ENCODE data around the gene PTDSS2.
"Not testable (repeated sequence)": the region's sequence is repeated elsewhere in the genome, so short reads cannot be mapped to it uniquely, and the experiment has no call there.

PTDSS2 gene

DNA sequence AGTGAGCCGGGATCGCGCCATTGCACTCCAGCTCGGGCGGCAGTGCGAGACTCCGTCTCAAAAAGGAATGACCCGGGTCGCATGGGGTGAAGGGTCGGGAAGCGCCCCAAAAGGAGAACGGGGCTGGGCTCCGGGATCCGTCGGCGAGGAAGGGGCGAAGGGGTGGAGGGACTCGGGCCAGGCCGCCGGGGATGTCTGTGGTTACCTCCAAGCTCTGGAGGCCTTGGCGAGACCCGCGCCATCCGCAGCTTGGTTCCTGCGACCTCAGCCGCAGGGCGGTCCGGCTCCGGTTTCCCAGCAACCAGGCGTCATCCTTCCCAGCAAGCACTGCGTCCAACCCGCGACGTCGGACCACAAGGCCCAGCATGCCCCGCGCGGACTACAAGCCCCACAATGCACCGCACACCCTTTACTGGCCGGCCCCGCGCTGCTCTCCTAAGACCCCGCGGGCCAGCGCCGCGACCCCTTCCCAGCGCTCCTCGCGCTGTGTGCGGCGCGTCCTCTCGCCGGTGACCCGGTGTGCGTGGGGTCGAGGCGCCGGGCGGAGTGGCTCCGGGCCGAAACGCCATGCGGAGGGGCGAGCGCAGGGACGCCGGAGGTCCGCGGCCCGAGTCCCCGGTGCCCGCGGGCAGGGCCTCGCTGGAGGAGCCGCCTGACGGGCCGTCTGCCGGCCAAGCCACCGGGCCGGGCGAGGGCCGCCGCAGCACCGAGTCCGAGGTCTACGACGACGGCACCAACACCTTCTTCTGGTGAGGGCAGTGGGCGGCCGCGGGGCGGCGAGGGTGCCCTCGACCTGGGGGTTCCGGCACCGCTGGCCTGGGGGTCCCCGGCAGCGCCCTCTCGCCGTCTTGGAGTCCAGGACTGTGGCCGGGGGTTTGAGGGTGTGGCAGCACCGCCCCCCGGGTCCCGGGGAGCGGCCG is at the start of gene PTDSS2:
PTDSS2 (plus strand) TSS at position 391 of the 920 bp plus-strand sequence; CDS start at position 568, 177 bp downstream.
- peak; percentile 79 to 92 for DNase-seq (ENCODE audit: low read depth in 1 of 2, low spot score in 1 of 2)

DNA sequence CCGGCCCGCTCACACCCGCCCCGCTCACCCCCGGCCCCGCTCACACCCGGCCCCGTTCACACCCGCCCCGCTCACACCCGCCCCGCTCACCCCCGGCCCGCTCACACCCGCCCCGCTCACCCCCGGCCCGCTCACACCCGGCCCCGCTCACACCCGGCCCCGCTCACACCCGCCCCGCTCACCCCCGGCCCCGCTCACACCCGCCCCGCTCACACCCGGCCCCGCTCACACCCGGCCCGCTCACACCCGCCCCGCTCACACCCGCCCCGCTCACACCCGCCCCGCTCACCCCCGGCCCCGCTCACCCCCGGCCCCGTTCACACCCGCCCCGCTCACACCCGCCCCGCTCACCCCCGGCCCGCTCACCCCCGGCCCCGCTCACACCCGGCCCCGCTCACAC is 48.9 kb upstream of the PTDSS2 start:
- not testable (repeated sequence) for DNase-seq (ENCODE audit: low read depth in 1 of 2, low spot score in 1 of 2)

DNA sequence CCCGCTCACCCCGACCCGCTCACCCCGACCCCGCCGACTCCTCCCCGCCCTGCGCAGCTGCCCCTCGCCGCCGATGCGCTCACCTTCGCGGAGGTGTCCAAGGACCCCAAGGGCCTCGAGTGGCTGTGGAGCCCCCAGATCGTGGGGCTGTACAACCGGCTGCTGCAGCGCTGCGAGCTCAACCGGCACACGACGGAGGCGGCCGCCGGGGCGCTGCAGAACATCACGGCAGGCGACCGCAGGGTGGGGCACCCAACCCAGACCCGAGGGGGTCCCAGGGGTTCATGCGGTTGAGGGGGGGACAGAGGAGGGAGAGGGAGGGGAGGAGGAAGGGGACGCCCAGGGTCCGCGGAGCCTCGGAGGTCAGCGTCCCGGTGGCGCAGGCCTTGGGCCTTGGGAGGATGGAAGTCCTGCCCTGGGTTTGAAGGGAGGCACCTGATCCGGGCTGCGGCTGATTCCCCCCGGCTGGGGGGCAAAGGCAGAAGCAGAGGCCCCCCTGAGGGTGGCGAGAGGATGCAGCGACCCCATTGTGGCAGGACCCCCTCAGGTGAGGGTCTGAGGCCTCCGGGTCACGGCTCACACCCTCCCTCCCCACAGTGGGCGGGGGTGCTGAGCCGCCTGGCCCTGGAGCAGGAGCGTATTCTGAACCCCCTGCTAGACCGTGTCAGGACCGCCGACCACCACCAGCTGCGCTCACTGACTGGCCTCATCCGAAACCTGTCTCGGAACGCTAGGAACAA is 46.9 kb upstream of the PTDSS2 start:
- no peak for DNase-seq (ENCODE audit: low read depth in 1 of 2, low spot score in 1 of 2)

DNA sequence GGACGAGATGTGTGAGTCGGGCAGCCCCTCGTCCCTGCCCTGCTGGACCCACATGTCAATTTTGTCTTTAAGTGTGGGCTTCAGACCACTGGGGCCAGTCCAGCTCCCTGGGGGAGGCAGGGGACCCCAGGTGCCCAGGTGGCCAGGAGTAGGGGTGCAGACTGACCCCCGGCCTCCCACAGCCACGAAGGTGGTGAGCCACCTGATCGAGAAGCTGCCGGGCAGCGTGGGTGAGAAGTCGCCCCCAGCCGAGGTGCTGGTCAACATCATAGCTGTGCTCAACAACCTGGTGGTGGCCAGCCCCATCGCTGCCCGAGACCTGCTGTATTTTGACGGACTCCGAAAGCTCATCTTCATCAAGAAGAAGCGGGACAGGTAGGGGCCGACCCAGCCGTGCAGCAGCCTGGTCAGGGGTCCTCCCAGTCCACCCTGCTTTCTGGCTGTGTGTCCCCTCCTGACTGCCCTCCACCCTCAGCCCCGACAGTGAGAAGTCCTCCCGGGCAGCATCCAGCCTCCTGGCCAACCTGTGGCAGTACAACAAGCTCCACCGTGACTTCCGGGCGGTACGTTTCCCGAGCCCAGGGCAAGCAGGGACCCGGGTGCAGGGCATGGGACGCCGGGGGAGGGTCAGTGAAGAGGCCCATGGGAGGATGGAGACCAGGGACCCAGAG is 46.2 kb upstream of the PTDSS2 start:
- no peak for DNase-seq (ENCODE audit: low read depth in 1 of 2, low spot score in 1 of 2)

DNA sequence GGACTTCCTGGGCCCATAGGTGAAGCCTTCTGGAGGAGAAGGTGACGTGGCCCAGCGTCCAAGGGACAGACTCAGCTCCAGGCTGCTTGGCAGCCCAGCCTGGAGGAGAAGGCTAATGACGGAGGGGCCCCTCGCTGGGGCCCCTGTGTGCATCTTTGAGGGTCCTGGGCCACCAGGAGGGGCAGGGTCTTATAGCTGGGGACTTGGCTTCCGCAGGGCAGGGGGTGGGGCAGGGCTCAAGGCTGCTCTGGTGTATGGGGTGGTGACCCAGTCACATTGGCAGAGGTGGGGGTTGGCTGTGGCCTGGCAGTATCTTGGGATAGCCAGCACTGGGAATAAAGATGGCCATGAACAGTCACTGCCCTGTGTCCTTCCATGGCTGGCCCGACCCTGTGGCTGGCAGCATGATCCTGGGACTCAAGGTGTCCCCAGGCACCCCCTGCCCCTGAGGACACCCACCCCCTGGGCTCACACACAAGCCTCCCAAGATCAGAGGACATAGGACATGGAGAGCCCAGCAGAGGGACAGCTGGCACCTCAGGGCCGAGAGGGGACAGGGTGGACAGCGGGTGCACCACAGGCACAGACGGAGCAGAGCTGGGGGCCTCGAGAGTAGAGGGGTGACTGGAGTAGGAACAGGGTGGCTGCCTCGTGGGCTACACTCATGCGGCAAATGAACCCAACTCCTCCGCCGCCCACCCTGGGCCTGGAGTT is 45.4 kb upstream of the PTDSS2 start:
- no peak for DNase-seq (ENCODE audit: low read depth in 1 of 2, low spot score in 1 of 2)

DNA sequence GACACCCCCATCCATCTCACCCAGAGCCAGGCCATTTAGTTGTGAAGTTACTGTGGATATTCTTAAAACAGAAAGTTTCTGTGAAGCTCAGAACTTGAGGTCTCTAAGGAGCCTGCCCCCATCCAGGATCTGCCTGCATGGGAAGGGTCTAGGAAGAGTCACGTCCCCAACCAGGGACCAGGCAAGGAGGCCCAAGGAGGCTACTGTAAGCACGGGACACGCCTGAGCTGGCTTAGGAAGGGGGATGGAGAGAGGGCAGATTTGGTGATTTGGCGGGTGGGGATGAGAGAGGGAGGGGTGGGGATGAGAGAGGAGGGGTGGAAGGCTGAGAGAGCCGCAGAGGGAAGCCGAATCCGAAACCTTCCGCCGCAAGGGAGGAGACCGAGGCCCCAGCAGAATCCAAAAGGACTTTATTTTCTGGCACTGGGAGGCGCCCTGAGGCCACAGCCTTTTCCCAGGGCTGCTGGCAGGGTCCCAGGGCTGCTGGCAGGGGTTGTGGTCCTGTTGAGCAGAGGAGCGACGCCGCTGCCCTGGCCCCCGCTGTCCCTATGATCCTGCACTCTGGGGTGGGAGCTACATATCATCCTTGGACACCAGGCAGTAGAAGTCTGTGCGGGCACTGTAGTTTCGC is 44.6 kb upstream of the PTDSS2 start:
- DNase-seq (ENCODE audit: low read depth in 1 of 2, low spot score in 1 of 2), result no peak

DNA sequence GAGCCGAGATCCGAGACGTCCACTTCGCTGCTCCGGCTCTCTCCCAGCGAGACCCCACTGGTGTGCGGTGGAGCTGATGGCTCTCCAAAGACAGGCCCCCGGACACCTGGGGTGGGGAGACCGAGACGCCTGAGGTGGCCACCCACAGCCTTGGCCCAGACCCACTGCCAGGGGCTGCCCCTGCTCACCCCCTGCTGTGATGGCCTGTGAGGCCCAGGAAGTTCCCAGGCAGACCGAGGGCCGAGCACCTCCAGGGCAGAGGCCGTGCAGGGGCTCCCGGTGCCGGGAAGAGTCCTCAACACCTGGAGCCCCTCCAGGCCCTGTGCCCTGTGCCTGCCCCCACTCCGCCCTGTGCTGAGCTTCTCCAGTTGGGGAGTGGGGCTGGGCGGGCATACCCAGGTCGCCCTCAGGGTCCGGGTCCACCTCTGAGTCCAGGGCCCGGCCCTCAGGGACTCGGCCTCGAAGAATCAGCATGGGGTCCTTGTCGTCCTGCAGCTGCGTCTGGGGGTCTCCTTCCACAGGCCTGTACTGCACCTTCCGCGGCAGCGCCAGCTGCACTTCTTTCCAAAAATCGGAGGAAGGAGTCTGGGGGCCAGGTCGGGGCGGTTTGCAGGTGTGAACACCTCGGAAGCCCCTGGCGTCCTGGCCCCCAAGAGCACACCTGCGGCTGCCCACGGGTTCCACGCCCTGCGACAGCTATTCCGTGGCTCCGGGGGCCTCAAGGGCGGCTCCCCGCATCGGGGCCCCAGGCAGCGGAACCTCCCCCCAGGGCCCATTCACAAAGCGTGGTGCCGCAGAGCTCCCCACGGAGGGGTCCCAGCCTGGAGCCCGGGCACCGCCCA is 43.9 kb upstream of the PTDSS2 start:
- no peak for DNase-seq (ENCODE audit: low read depth in 1 of 2, low spot score in 1 of 2)

DNA sequence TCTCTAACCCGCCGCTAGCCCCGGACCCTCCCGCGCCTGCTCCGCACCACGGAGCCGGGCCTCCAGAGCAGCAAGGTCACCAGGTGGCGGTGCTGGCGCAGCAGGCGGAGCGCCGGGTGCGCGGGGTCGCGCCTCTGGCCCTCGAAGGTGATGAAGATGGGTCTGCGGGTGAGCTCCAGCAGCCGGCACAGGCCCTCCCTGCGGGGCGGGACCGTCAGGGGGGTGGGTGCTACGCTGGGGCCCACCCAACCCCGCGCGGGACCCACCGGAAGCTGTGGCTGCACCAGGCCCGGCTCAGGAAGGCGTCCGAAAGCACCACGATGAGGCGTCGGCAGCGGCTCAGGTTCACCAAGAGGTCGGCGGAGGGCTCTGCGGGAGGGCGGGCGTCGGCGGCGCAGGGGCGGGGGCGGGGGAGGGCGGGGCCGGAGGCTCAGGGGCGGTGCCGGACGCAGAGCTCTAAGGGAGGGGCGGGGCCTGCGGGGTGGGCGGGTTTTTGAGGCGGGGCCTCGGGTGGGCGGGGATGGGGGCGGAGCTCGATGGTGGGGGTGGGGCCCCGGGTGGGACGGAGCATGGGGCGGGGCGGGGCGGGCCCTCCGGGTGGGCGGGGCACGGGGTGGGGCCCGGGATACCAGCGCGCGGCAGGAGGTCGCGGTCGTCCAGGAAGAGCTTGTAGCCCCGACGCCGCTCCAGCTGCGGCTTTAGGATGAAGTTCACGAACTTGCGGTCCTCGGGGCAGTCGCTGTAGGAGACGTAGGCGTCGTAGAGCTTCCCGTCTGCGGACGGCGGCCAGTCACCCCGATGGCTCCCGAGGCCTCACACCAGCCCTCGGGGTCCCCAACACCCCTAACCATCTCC is 43.1 kb upstream of the PTDSS2 start:
- peak; percentile 69 to 87 for DNase-seq (ENCODE audit: low read depth in 1 of 2, low spot score in 1 of 2)

DNA sequence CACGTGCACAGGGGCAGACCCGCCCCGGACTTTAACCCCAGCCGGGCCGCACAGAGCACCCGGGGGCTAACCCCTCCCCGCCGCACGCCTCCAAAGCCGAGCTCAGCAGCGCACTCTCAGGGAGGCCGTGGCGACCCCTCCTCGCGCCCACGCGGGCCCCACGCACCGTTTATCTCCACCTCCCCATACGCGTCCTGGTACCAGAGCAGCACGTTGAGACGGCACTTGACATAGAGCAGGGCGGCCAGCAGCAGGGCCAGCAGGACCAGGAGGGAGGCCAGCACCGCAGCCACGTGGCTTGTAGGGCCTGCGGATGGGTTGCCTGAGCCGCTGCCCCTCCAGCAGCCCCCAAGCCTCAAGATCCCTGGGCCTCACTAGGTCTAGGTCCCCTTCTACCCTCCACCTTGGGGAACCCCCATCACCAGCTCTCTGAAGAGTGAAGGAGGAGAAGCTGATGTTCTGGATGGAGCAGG is 42.4 kb upstream of the PTDSS2 start:
- DNase-seq (ENCODE audit: low read depth in 1 of 2, low spot score in 1 of 2), result no peak

DNA sequence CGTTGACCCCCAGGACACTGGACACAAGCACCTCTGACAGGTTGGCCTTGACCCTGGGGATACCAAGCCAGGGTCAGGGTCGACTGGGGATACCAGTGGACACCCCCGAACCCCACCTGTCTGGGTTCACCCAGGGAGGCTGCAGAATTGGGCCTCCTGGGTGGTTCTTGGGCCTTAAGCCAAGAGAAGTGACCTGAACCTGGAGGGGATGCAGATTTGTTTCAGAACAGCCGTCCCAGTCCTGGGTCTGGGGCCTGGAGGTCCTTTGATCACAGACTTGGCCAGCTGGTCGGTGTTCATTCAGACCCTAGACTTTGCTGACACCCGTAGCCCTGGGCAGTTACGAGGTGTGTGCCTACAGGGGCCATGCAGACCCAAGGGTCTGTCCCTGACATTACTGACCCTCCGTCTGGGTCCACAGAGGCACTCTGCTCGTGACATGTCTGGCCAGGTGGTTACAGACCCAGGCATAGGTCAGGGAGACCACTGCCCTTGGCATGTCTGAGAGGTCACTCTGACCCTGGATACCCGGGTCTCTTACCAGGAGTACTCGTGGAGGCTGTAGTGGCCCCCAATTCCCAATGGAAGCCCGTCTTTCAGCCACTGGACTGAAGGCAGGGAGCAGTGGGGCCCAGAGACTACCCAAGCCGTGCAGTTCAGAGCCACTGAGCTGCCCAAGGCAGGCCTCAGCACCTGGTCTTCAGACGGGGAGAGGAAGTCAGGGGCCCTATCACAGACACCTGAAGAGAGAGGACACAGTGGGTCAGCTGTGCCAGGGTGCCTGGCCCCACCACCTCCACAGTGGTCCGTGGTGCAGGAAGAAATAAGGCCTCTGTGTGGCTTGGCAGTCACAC is 41.7 kb upstream of the PTDSS2 start:
- DNase-seq (ENCODE audit: low read depth in 1 of 2, low spot score in 1 of 2), result no peak

DNA sequence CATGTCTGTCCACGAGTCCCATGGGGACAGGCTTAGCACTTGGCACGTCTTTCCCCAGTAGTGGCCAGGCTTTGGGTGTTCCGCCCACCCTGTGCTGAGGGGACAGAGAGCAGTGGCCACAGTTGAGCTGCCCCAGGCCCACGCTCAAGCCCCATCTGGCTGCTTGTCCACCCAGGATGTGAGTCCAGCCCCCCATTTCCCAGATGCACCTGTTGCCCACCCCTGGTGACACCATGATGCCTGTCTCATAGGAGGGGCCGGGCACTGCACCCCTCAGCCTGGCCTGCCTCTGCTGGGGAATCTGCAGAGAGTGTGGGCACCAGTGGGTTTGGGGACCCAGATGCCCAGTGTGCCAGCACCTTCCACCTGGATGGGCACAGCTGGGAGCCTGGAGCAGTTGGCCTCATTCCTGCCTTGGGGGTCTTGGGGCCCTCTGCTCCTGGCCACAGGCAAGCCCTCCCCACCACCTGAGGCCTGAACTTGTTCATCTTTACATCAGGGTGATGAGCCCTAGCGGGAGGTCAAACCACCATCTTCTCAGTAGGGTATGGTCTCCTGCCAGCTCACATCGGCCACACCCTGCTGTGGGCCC is 41.0 kb upstream of the PTDSS2 start:
- no peak for DNase-seq (ENCODE audit: low read depth in 1 of 2, low spot score in 1 of 2)

DNA sequence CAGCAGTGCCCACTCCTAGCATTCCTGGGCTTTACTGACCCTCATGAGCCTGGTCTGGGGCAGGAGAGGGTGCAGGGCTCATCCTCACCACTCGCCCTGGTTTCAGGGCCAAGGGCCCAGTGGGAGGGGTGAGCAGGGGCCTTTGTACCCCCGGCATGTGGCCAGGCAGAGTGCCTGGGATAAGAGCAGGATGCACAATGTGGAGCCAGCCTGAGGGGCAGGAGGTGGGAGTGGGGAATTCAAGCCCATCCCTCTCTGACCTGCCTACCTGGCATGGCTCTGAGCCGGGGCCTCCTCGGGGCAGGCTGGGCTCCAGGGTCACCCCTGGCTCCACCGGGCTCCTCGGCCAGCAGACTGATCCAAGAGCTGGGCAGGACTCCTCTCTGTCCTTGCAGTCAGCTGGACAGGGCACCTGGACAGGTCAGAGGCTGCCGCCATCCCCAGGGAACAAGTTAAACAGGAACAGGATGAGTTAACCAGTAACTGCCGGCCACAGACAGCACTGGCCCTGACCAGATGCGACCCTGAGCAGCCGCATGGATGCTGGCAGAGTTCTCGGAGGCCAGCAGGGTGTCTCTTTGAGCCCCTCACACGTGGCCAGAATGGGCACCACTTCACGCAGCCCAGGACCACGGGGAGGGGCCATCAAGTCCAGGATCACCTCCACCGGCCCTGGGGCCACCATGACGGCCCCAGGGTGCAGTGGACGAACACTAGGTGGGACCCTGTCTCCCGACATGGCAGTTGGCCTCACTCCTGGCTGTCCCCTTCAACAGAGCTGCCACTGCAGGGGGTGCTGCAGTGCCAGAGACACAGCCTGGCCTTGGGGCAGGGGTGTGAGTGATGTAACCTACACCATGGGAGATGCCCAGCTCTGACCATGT is 40.2 kb upstream of the PTDSS2 start:
- DNase-seq (ENCODE audit: low read depth in 1 of 2, low spot score in 1 of 2), result no peak

DNA sequence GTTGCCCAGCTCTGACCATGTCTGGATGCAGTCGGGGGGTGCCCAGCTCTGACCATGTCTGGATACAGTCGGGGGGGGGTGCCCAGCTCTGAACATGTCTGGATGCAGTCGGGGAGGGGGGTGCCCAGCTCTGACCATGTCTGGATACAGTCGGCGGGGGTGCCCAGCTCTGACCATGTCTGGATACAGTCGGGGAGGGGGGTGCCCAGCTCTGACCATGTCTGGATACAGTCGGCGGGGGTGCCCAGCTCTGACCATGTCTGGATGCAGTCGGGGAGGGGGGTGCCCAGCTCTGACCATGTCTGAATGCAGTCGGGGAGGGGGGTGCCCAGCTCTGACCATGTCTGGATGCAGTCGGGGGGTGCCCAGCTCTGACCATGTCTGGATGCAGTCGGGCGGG is 39.4 kb upstream of the PTDSS2 start:
- DNase-seq (ENCODE audit: low read depth in 1 of 2, low spot score in 1 of 2), result not testable (repeated sequence)

DNA sequence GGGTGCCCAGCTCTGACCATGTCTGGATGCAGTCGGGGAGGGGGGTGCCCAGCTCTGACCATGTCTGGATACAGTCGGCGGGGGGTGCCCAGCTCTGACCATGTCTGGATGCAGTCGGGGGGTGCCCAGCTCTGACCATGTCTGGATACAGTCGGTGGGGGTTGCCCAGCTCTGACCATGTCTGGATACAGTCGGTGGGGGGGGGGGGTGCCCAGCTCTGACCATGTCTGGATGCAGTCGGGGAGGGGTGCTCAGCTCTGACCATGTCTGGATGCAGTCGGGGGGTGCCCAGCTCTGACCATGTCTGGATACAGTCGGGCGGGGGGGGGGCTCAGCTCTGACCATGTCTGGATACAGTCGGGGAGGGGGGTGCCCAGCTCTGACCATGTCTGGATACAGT is 38.6 kb upstream of the PTDSS2 start:
- not testable (repeated sequence) for DNase-seq (ENCODE audit: low read depth in 1 of 2, low spot score in 1 of 2)

DNA sequence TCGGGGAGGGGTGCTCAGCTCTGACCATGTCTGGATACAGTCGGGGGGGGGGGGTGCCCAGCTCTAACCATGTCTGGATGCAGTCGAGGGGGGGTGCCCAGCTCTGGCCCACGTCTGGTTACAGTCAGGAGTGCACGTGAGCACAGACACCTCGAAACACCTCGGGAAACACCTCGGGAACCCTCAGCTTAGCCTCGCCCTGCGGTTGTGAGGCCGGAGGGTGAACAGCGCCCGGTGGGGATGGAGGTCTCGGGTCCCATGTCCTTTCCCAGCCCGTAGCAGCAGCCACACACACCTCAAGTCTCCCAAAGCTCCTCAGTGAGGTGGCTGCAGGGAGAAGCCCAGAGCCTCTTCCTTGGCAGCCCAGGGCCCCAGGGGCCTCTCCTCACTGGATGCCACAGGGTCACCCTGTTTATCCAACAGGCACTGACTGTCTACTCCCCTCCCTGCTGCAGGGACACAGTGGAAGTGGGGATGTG is 37.4 kb upstream of the PTDSS2 start:
- no peak for DNase-seq (ENCODE audit: low read depth in 1 of 2, low spot score in 1 of 2)

All from activated CD4-positive, alpha-beta T cell treated with anti-CD3 and anti-CD28 coated beads, Interleukin-2, amount 50 U/mL, for 24 hours (primary cell).